HG02798 (cell line): ENCODE data around the gene DDB1.

Experiments used
- ATAC-seq: cut with Tn5 transposase; IDR thresholded peaks from one replicate; pipeline ENCODE4 v1.9.1; 2021; ENCODE audit warnings: mild to moderate bottlenecking; ENCODE audit not compliant: unreplicated experiment, poor library complexity

DDB1 gene

GRCh38 chr11:61302550-61302949, 30.4 kb downstream of the DDB1 start:
- no peak for ATAC-seq

- ATAC-seq: no peak
These were observed 34.2 kb downstream of the DDB1 start for GRCh38 chr11:61298663-61299244.

- ATAC-seq: no peak
These were observed 35.2 kb downstream of the DDB1 start for GRCh38 chr11:61297746-61298145.

GRCh38 chr11:61297341-61297740, 35.6 kb downstream of the DDB1 start:
- ATAC-seq: no peak

- no peak for ATAC-seq
These were observed 37.3 kb downstream of the DDB1 start for GRCh38 chr11:61295596-61295926.

GRCh38 chr11:61294717-61295595, 37.9 kb downstream of the DDB1 start, which contains the start of gene VWCE:
VWCE (minus strand) TSS chr11:61295316; CDS start chr11:61295037, 279 bp downstream.
- peak; percentile 69 for ATAC-seq

- ATAC-seq: peak; percentile 31
These were observed 38.8 kb downstream of the DDB1 start for GRCh38 chr11:61293867-61294716.

- no peak for ATAC-seq
These were observed 40.5 kb downstream of the DDB1 start for GRCh38 chr11:61292356-61292755.

- ATAC-seq: no peak
These were observed 41.8 kb downstream of the DDB1 start for GRCh38 chr11:61290905-61291690.

GRCh38 chr11:61287338-61287977, 45.4 kb downstream of the DDB1 start:
- no peak for ATAC-seq

GRCh38 chr11:61283613-61284012, 49.3 kb downstream of the DDB1 start:
- no peak for ATAC-seq

- no peak for ATAC-seq
These were observed 51.2 kb downstream of the DDB1 start for GRCh38 chr11:61281581-61282250.

GRCh38 chr11:61280883-61281580, 51.9 kb downstream of the DDB1 start:
- no peak for ATAC-seq

- ATAC-seq: no peak
These were observed 52.8 kb downstream of the DDB1 start for GRCh38 chr11:61279934-61280659.

GRCh38 chr11:61278001-61278470, 54.9 kb downstream of the DDB1 start:
- ATAC-seq: no peak

- no peak for ATAC-seq
These were observed 55.5 kb downstream of the DDB1 start for GRCh38 chr11:61277186-61278000.

GRCh38 chr11:61275191-61275590, 57.7 kb downstream of the DDB1 start:
- ATAC-seq: no peak
